ENCODE measurements around the gene LRP8. TPM values are rescaled to one million over a fixed set of nuclear protein-coding genes. Genes with fewer than 3 reads are reported as not detected.

The LRP8 gene
- 10 to 100 TPM in 1 of 2 donors, 1 to 10 TPM in 1; 4.5 to 20.0 TPM for total RNA-seq
- 10 to 100 TPM in 1 of 2 donors, 1 to 10 TPM in 1; 2.6 to 14.7 TPM for polyA plus RNA-seq
- long read RNA-seq, donor 1, result 0 reads
- long read RNA-seq, donor 2, result 0 reads
- long read RNA-seq, donor 3, result 0 reads
- long read RNA-seq, donor 4, result 0 reads
- long read RNA-seq, donor 5, result 0 reads

DNA sequence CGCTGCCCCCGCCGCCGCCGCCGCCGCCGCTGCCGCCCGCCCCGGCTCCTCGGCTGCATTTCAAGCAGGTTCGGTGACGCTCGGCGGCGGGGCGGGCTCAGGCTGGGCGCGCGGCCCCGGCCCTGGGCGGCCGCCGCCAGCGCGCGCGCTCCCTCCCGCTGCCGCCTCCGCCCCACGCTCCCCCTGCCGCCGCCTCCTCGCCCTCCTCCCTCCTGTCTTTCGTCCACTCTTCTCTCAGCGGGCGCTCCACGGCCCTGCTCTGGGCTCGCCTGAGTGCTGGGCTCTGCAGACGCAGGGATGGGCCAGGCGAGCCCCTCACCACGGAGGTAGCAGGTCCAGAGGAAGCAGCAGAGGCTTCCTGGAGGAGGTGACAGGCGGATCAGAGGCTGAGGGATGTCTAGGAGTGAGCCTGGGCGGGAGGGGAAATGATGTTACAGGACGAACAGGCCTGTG lies at the start of gene LRP8:
Gene LRP8, minus strand, starts transcription at position 62 of the 453 bp plus-strand sequence. CDS start 158 bp downstream, outside the sequence.
- Histone ChIP-seq H3K9me3 (ENCODE audit: control insufficient read depth in 4 of 4, insufficient read depth in 3 of 4, low read length in 3 of 4) (no peaks in the 10 kb centered on the region), H3K27me3 (ENCODE audit: control insufficient read depth in 3 of 3, insufficient read depth in 3 of 3, low read length in 2 of 3) (no peaks in the 10 kb centered on the region), H3K36me3 (ENCODE audit: control insufficient read depth in 4 of 4, insufficient read depth in 4 of 4, low read length in 4 of 4) (no peaks in the 10 kb centered on the region), H3K9ac (ENCODE audit: insufficient read depth in 1 of 2, low read length in 2 of 2) (no peak within 1 kb of the TSS), H3K27ac (ENCODE audit: low read depth in 1 of 2, low read length in 1 of 2) (peak within 1 kb of the TSS in 1 of 2 donors; percentile 77), H3K4me1 (ENCODE audit: control insufficient read depth in 5 of 5, insufficient read depth in 5 of 5, low read length in 5 of 5) (peaks cover 0 to 17% (median 14%) of the 10 kb centered on the region in 5 donors), H3K4me3 (peak within 1 kb of the TSS; percentile 51)
- peak; percentile 66 to 78 (median 75) for DNase-seq
- ATAC-seq (ENCODE audit: insufficient read depth, low FRiP score), result peak; percentile 49
- WGBS, 2 donors, result 1 to 4% methylated on average over 21 to 47 of the region's 47 CpGs
- TF ChIP-seq, protein P1, sequence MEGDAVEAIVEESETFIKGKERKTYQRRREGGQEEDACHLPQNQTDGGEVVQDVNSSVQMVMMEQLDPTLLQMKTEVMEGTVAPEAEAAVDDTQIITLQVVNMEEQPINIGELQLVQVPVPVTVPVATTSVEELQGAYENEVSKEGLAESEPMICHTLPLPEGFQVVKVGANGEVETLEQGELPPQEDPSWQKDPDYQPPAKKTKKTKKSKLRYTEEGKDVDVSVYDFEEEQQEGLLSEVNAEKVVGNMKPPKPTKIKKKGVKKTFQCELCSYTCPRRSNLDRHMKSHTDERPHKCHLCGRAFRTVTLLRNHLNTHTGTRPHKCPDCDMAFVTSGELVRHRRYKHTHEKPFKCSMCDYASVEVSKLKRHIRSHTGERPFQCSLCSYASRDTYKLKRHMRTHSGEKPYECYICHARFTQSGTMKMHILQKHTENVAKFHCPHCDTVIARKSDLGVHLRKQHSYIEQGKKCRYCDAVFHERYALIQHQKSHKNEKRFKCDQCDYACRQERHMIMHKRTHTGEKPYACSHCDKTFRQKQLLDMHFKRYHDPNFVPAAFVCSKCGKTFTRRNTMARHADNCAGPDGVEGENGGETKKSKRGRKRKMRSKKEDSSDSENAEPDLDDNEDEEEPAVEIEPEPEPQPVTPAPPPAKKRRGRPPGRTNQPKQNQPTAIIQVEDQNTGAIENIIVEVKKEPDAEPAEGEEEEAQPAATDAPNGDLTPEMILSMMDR (IDR thresholded peaks at IDR 0.05; ENCODE audit: control extremely low read depth, extremely low read depth), result no peak

DNA sequence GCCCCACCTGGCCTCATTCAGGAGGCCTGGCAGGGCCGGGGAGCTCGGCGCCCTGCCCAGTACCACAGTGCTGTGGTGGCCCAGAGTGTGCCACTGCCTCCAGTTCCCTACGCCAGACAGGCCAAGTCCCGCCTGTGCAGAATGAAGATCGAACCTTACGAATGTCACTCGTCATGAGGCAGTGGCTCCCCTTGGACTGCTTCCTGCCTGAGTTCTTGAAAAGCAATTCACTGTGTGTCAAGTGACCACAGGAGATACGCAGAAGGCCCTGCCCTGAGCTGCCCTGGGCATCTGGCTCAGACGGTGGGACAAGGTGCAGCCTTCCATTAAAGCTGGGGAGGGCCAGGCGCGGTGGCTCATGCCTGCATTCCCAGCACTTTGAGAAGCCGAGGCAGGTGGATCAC lies 49.6 kb upstream of the LRP8 start:
- Histone ChIP-seq H3K9ac (ENCODE audit: insufficient read depth in 1 of 2, low read length in 2 of 2) (no peak overlapping the region), H3K4me1 (ENCODE audit: control insufficient read depth in 5 of 5, insufficient read depth in 5 of 5, low read length in 5 of 5) (peaks cover 0 to 15% (median 0%) of the 10 kb centered on the region in 5 donors), H3K36me3 (ENCODE audit: control insufficient read depth in 4 of 4, insufficient read depth in 4 of 4, low read length in 4 of 4) (no peaks in the 10 kb centered on the region), H3K27me3 (ENCODE audit: control insufficient read depth in 3 of 3, insufficient read depth in 3 of 3, low read length in 2 of 3) (peaks cover 0 to 4% (median 0%) of the 10 kb centered on the region in 3 donors), H3K4me3 (no peak overlapping the region), H3K9me3 (ENCODE audit: control insufficient read depth in 4 of 4, insufficient read depth in 3 of 4, low read length in 3 of 4) (no peaks in the 10 kb centered on the region), H3K27ac (ENCODE audit: low read depth in 1 of 2, low read length in 1 of 2) (no peak overlapping the region)
- ATAC-seq (ENCODE audit: insufficient read depth, low FRiP score) (no peak), DNase-seq (no peak)
- TF ChIP-seq, protein P1 (IDR thresholded peaks at IDR 0.05; ENCODE audit: control extremely low read depth, extremely low read depth), result no peak
- WGBS, 2 donors, result 76 to 86% methylated on average over 13 of the region's 13 CpGs

DNA sequence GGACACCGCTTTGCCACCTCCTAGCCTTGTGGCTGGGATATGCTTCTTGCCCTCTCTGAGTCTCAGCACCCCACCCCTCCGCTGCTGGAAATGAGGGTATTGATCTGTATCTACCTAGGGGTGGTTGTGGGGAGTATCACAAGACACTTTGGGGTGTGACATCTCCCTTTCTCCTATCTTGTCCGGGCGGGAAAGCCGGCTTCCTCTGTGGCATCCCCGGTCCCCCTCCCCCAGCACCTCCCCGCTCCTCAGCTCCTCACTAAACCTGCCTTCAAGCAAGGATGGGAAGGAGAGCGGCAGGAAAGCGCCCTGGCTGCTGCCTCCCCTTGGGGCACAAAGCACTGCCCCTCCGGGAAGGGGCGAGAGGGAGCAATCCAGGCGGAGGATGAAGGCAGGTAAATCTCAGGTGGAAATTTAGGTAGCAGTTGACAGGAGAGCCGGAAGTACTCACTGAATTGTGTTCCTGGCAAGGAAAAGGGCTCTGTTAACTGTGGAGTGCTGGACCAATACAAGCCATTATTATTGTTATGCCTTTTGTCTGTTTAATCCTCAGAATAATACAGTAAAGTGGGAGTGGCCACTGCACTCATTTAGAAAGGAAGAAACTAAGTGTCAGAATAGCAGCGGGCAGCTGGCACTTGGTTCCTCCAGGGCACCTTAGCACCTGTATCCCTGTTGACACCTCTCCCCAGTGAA lies 49.0 kb upstream of the LRP8 start:
- 81 to 91% methylated on average over 14 of the region's 14 CpGs for WGBS, 2 donors
- TF ChIP-seq, protein P1 (IDR thresholded peaks at IDR 0.05; ENCODE audit: control extremely low read depth, extremely low read depth), result no peak
- ATAC-seq (ENCODE audit: insufficient read depth, low FRiP score) (no peak), DNase-seq (no peak)
- H3K4me3 ChIP-seq, result no peak overlapping the region
- H3K9me3 ChIP-seq (ENCODE audit: control insufficient read depth in 4 of 4, insufficient read depth in 3 of 4, low read length in 3 of 4), result no peaks in the 10 kb centered on the region
- peaks cover 0 to 4% (median 0%) of the 10 kb centered on the region in 3 donors for H3K27me3 ChIP-seq (ENCODE audit: control insufficient read depth in 3 of 3, insufficient read depth in 3 of 3, low read length in 2 of 3)
- no peak overlapping the region for H3K27ac ChIP-seq (ENCODE audit: low read depth in 1 of 2, low read length in 1 of 2)
- H3K9ac ChIP-seq (ENCODE audit: insufficient read depth in 1 of 2, low read length in 2 of 2), result no peak overlapping the region
- no peaks in the 10 kb centered on the region for H3K36me3 ChIP-seq (ENCODE audit: control insufficient read depth in 4 of 4, insufficient read depth in 4 of 4, low read length in 4 of 4)
- peaks cover 0 to 15% (median 0%) of the 10 kb centered on the region in 5 donors for H3K4me1 ChIP-seq (ENCODE audit: control insufficient read depth in 5 of 5, insufficient read depth in 5 of 5, low read length in 5 of 5)
